GM20000 (cell line): ENCODE results near the gene GALNTL6.

ENCODE experiments used
- DNase-seq: peaks from one replicate; pipeline ENCODE4 v3.0.0; 2012; ENCODE audit warnings: low spot score
- TF ChIP-seq, protein P1 (sequence below): IDR thresholded peaks from 2 replicates; pipeline ENCODE4 v1.5.1; 2012; ENCODE audit warnings: mild to moderate bottlenecking, control low read depth; ENCODE audit errors: extremely low read depth, missing control alignments

Gene GALNTL6

DNA sequence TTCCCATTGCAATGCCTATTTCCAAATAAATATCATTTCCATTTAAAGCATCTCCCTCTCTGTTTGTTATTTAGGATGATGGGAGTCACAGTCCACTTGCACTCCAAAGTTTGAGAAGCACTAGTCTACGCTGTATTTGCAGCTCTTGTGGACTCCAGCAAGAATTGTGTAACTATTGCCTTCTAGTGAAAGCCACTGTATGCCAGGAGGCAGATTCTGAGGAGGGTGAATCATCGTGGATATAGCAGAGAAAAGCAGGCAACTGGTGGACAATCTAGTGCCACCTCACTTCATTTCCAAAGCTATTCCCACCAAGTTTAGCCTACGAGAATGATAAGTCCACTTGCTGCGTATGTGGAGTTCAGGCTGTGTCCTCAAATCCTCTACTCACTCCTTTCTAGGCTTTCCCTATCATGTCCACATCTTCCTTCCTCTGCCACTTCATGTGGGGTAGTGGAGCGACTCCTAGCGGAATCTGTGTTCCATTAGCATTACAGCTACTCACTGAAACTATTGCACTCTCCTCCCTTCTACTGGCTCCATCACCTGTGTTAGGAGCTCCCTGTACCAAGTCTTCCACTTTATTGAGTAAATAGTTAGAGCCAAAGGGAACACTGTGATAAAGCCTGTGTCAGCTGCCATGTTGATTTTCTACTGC is 853.6 kb downstream of the GALNTL6 start:
- DNase-seq, result no peak
- TF ChIP-seq, protein P1, sequence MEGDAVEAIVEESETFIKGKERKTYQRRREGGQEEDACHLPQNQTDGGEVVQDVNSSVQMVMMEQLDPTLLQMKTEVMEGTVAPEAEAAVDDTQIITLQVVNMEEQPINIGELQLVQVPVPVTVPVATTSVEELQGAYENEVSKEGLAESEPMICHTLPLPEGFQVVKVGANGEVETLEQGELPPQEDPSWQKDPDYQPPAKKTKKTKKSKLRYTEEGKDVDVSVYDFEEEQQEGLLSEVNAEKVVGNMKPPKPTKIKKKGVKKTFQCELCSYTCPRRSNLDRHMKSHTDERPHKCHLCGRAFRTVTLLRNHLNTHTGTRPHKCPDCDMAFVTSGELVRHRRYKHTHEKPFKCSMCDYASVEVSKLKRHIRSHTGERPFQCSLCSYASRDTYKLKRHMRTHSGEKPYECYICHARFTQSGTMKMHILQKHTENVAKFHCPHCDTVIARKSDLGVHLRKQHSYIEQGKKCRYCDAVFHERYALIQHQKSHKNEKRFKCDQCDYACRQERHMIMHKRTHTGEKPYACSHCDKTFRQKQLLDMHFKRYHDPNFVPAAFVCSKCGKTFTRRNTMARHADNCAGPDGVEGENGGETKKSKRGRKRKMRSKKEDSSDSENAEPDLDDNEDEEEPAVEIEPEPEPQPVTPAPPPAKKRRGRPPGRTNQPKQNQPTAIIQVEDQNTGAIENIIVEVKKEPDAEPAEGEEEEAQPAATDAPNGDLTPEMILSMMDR, result no peak

DNA sequence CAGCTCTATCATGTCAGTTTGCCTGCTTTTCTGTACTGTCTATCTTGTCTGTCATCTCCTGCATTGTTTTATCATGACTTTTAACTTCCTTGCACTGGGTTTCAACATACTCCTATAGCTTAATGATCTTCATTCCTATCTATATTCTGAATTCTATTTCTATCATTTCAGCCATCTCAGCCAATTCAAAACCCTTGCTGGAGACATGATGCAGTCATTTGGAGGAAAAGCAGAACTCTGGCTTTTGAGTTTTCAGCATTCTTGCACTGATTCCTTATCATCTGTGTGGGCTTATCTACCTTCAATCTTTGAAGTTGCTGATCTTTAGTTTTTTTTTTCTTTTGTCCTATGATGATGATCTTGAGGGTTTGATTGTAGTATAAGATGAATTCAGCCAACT is 861.6 kb downstream of the GALNTL6 start:
- DNase-seq, result no peak
- TF ChIP-seq, protein P1, result no peak

DNA sequence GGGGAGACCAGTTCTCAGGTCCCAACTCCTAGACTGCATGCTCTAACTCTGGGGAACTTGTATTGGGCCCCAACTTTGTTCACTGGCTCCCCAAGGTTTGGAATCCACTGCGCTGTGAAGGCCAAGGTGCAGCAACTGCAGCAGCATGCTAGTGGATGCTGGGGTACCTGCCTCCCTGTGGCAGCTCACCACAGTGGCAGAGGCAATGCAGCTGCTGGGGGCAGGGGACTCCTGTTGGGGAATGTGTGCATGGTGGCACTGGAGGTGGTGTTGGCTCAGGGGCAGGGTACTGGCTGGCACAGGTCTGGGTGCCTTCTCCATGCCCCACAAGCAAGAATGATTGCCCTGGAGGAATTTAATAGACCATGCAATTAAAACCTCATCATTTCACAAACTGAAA is 862.0 kb downstream of the GALNTL6 start:
- TF ChIP-seq, protein P1, result no peak
- no peak for DNase-seq

DNA sequence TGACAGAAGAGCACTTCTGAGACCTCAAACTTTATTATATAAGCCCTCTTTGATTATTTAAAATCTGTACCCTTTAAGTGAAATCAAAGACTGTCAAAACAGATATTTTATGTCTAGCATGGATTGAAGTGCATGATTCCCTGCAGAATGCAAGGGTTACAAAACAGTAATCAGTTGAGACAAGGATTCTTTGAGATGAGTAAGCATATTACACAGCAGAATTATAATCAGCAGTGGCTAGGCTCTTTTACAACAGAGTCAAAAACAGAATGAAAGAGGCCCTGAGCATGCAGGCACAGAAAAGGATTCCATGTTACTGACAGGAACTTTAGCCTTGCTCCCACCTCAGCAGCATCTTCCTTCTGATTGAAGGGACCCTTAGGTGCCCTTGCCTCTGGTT is 867.5 kb downstream of the GALNTL6 start:
- no peak for DNase-seq
- TF ChIP-seq, protein P1, result no peak

DNA sequence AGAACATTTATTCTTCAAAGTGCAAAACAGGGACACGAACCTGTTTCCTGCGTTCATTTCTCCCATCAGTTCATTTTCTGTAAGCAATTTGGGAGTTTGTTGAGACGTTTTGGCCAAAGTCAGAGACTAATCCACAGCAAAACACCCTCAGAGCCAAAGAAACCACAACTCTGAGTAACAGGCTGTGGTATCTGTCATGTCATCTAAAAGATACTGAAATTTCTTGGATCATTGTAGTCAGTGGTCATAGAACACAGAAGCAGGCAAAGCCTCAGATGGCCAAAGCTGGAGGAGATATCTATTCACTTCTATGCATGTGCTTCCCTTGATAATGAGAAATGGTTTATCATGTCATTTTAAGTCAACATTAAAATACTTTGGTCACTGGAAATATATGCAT is 869.8 kb downstream of the GALNTL6 start:
- DNase-seq, result no peak
- TF ChIP-seq, protein P1, result no peak

DNA sequence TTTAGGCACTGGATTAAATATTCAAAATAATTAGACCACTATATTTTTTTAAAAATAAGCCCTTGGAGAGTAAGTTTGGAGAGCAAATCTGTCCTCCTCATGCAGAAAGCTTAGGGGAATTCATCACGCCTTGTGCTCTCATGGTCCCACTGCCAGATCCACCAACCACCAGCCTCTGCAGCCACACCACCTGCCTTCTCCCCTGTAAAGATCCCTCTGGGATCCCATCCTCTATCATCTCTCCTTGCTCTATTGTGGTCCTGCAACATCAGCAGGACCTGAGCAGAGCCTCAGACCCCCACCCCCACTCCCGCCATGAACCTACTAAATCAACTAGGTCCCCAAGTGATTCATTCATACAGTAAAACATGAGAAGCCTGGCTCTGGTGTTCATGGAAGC is 872.8 kb downstream of the GALNTL6 start:
- TF ChIP-seq, protein P1, result no peak
- no peak for DNase-seq

DNA sequence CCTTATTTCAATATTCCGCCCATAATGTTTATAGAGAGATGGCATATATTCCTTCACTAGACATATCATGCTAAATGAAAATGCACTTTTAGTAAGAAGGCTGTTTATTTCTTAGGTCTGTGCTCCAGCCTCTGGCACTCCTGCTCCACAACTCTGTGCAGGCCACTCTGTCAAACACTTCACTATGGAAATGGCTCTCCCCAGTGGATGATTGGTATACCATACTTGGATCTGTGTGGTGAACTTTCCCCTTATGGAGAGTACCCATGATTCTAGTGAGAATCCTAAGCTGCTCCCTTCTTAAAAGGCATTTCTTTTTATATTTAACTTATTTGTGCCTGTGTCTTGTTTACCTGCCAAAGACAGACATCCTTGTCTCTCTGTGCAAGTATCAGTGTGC is 875.3 kb downstream of the GALNTL6 start:
- no peak for DNase-seq
- TF ChIP-seq, protein P1, result no peak
